Measurements from ENCODE around the gene C10orf67.
"Not testable (repeated sequence)": the region's sequence is repeated elsewhere in the genome, so short reads cannot be mapped to it uniquely, and the experiment has no call there.

C10orf67 gene

DNA sequence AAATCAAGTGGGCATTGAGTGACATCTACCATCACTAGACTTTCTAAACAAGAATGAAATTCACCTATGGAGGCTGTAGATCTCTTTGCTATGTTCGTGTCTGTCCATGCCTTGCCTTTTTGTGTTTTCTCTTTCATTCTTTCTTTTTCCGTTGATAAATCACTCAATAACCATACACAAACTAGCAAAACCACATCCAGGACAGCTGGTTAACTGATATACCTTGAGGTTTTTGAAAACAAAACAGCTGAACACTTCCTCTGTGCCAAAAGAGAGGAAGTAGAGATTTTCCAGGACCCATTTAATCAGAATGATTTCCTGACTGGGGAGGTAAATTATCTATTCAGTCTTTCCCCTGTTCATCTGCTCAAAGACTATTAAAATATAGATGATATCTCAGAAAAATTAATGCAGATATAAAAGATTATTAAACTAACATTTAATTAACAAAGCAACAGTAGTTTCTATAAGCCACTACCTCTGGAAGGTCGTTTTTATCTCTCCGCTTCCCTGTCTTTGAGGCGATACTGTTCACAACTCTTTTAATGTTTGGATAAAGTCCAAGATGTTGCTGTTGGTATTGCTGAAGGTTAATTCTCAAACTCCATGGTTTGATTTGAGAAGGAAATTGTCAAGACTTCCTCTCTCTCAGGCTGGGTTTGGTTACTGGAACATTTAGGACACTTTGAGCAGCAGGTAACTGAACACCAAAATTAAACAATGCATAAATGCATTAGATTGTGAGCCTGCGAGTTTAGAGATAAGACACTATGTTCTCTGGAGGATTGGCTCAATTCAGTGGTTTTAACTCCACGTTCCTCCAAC, 24.4 kb upstream of the C10orf67 start:
- TF ChIP-seq, protein P1, sequence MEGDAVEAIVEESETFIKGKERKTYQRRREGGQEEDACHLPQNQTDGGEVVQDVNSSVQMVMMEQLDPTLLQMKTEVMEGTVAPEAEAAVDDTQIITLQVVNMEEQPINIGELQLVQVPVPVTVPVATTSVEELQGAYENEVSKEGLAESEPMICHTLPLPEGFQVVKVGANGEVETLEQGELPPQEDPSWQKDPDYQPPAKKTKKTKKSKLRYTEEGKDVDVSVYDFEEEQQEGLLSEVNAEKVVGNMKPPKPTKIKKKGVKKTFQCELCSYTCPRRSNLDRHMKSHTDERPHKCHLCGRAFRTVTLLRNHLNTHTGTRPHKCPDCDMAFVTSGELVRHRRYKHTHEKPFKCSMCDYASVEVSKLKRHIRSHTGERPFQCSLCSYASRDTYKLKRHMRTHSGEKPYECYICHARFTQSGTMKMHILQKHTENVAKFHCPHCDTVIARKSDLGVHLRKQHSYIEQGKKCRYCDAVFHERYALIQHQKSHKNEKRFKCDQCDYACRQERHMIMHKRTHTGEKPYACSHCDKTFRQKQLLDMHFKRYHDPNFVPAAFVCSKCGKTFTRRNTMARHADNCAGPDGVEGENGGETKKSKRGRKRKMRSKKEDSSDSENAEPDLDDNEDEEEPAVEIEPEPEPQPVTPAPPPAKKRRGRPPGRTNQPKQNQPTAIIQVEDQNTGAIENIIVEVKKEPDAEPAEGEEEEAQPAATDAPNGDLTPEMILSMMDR (IDR thresholded peaks at IDR 0.05; ENCODE audit: control insufficient read depth, extremely low read depth, insufficient read depth) = no peak
- no peak for DNase-seq (ENCODE audit: low read depth)
- H3K4me3 ChIP-seq (ENCODE audit: low read depth, low read length) = no peak overlapping the region

DNA sequence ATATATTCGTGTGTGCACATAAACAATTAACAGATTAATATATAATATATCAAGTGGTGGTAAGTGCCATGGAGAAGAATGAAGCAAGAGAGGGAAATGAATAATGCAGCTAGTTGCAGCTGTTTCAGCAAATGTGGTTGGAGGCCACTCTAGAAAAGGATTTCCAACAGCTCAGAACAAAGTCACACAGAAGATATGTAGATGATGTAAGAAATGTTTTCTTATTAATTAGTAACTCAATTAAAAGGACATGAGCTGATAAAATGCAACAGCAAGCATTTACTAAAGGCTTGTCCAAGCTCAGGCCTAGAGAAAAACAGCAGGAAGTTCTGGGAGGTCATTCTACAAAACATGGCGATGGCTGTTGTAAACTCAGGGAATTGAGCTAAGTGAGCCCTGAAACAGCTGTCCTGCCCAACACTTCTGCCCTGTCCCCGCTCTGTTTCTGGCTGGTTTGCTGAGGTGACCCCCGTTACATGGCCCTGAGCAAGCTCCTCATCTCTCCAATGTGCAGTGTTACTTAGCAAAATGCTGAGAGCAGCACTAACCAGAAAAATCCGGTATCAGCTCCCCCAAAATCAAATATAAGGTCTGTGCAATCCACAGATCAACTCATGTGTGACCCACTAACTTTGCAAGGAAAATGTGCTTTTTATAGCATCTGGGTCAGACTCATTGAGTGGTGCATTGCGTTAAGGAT, 23.4 kb upstream of the C10orf67 start:
- DNase-seq (ENCODE audit: low read depth) = no peak
- no peak overlapping the region for H3K4me3 ChIP-seq (ENCODE audit: low read depth, low read length)
- TF ChIP-seq, protein P1 (IDR thresholded peaks at IDR 0.05; ENCODE audit: control insufficient read depth, extremely low read depth, insufficient read depth) = no peak

DNA sequence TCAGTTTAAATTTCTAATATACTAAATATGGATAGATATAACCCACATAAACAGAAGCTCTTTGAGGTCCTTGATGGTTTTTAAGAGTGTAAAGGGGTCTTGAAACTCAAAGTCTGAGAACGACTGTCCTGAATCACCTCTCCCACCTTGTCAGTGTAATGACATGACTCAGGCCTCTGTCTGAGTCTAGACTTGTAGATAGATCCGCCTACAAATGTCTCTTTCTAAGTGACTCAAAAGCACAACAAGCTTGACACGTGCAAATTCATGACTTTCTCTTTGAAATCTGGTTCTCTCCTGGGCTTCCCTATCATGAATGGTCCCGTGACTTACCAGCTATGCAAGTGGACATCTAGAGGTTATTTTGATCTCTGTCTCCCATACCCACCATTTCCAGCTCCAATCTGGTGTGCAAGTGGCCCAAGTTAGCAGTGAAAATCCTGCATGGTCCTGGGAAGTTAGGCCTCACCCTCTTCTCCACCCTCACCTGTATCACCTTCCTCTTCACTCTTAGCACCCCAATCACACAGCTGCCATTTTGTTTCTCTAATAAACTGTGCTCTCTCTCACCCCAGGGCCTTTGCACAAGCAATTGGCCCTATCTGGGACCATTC, 20.9 kb upstream of the C10orf67 start:
- H3K4me3 ChIP-seq (ENCODE audit: low read depth, low read length); DNase-seq (ENCODE audit: low read depth): not testable (repeated sequence)

DNA sequence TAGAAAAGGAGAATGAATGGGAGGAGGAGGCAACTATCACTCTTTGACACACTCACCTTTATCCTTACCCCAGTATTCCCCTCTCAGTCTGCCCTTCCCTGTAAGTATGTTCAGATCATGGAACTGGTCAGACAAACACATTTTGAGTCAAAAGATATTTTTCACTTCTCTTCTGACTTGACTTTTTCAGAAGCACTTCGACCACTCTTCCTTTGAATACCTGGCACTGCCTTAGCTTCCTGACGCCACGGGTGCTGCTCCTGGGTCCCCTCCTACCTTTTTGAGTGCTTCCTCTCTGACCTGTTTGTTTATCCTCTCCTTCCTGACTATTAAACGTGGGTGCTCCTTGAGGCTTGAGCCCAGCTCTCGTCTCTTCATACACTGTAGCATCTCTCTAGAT, 19.8 kb upstream of the C10orf67 start:
- TF ChIP-seq, protein P1 (IDR thresholded peaks at IDR 0.05; ENCODE audit: control insufficient read depth, extremely low read depth, insufficient read depth) = no peak
- H3K4me3 ChIP-seq (ENCODE audit: low read depth, low read length) = no peak overlapping the region
- no peak for DNase-seq (ENCODE audit: low read depth)

DNA sequence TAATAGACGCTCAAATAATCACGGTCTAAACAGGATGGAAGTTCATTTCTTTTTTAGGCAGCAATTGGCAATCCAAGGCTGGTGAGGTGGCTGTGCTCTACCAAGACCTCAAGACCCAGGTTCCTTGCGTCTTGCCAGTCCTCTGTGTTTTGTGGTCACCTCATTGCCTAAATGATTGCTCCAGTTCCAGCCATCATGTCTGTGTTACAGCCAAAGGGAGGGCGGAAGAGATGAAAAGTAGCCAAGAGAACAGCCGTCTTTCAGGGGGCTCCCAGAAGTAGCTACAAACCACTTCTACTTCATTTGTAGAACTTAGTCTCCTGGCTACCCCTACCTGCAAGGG, 19.2 kb upstream of the C10orf67 start:
- H3K4me3 ChIP-seq (ENCODE audit: low read depth, low read length) = no peak overlapping the region
- TF ChIP-seq, protein P1 (IDR thresholded peaks at IDR 0.05; ENCODE audit: control insufficient read depth, extremely low read depth, insufficient read depth) = no peak
- no peak for DNase-seq (ENCODE audit: low read depth)

DNA sequence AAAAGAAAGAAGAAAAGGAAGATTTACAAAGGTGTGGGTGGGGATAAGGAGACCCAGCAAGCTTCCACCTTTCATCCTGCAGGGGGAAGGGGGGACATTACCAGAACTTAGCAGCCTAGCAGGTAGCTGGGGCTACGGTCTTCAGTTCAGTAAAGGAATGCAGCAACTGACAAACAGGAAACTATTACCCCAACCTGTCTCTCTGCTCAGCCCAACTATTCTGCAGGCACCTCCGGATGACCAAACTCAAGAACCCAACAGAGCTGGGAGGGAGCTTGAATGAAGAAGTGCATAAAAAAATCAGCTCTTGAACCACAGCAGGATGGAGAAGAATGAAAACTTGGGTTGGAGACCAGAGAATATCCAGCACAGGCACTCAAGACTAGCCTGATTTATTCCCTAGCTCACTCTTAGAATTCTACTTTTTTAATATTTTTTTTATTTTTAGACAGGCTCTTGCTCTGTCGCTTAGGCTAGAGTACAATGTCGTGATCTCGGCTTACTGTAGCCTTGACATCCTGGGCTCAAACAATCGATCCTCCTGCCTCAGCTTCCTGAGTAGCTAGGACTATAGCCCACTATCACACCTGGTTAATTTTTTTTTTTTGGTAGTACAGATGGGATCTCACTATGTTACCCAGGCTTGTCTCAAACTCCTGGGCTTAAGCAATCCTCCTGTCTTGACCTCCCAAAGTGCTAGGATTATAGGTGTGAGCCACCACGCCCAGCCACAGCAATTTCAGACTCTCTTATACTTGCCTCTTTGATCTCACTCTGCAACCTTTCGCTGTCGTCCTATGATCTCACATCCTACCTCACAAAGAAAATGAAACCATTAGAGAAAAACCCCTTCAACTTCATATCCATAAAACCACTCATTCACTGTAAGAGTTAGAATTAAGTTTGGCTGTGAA, 18.5 kb upstream of the C10orf67 start:
- TF ChIP-seq, protein P1 (IDR thresholded peaks at IDR 0.05; ENCODE audit: control insufficient read depth, extremely low read depth, insufficient read depth) = no peak
- DNase-seq (ENCODE audit: low read depth) = no peak
- no peak overlapping the region for H3K4me3 ChIP-seq (ENCODE audit: low read depth, low read length)

All from LNCaP clone FGC (cell line).